Astrocyte (in vitro differentiated cells and primary cell): ENCODE results near the gene MCCD1. TPM values are rescaled to one million over a fixed set of nuclear protein-coding genes. Genes with fewer than 3 reads are reported as not detected.

Source experiments
- DNase-seq: peaks from one replicate; pipeline ENCODE4 v3.0.0-alpha.2; 2010; ENCODE audit warnings: low read depth
- FAIRE-seq: peaks from 2 replicates; lab custom pipeline; 2011; peaks lifted over from hg19 to GRCh38; lab: Jason Lieb, UNC
- H2AFZ ChIP-seq: 2 replicates; pipeline ENCODE4 v1.6.0; 2012; ENCODE audit warnings: low read depth, low read length, inconsistent platforms
- H3K27ac ChIP-seq: 2 replicates; pipeline ENCODE4 v1.5.1; 2011; ENCODE audit warnings: low read depth, low read length, inconsistent platforms
- H3K27me3 ChIP-seq: 2 replicates; pipeline ENCODE4 v1.6.0; 2011; ENCODE audit warnings: low read length, inconsistent platforms; ENCODE audit not compliant: insufficient read depth
- H3K36me3 ChIP-seq: 2 replicates; pipeline ENCODE4 v1.5.1; 2011; ENCODE audit warnings: low read length, inconsistent platforms; ENCODE audit not compliant: insufficient read depth
- H3K4me1 ChIP-seq: 2 replicates; pipeline ENCODE4 v1.5.1; 2011; ENCODE audit warnings: low read length, inconsistent platforms; ENCODE audit not compliant: insufficient read depth
- H3K4me2 ChIP-seq: 2 replicates; pipeline ENCODE4 v1.6.0; 2012; ENCODE audit warnings: low read length, inconsistent platforms
- H3K4me3 ChIP-seq: 2 replicates; pipeline ENCODE4 v1.5.1; 2011; ENCODE audit warnings: low read depth, mild to moderate bottlenecking, low read length, inconsistent platforms; ENCODE audit not compliant: insufficient read depth
- H3K79me2 ChIP-seq: 2 replicates; pipeline ENCODE4 v1.6.0; 2012; ENCODE audit warnings: mild to moderate bottlenecking, low read length, inconsistent platforms; ENCODE audit not compliant: insufficient read depth
- H3K9ac ChIP-seq: 2 replicates; pipeline ENCODE4 v1.6.0; 2012; ENCODE audit warnings: mild to moderate bottlenecking, low read length, inconsistent platforms
- H3K9me3 ChIP-seq: 2 replicates; pipeline ENCODE4 v1.5.1; 2012; ENCODE audit warnings: low read depth, mild to moderate bottlenecking, low read length, inconsistent platforms; ENCODE audit not compliant: insufficient read depth
- H4K20me1 ChIP-seq: 2 replicates; pipeline ENCODE4 v1.6.0; 2012; ENCODE audit warnings: low read length, inconsistent platforms; ENCODE audit not compliant: insufficient read depth
- H3K27ac Mint-ChIP-seq: one replicate; pipeline ENCODE4 v1.8.0; 2021; ENCODE audit warnings: mild to moderate bottlenecking, mixed read lengths; ENCODE audit not compliant: unreplicated experiment
- H3K27me3 Mint-ChIP-seq: one replicate; pipeline ENCODE4 v1.8.0; 2021; ENCODE audit warnings: low read depth, mixed read lengths; ENCODE audit not compliant: unreplicated experiment
- H3K36me3 Mint-ChIP-seq: one replicate; pipeline ENCODE4 v1.8.0; 2021; ENCODE audit warnings: low read depth, mixed read lengths; ENCODE audit not compliant: unreplicated experiment
- H3K4me1 Mint-ChIP-seq: one replicate; pipeline ENCODE4 v1.8.0; 2021; ENCODE audit warnings: low read depth, mixed read lengths; ENCODE audit not compliant: unreplicated experiment
- H3K4me3 Mint-ChIP-seq: one replicate; pipeline ENCODE4 v1.8.0; 2021; ENCODE audit warnings: mild to moderate bottlenecking, moderate library complexity, mixed read lengths; ENCODE audit not compliant: unreplicated experiment
- H3K9me3 Mint-ChIP-seq: one replicate; pipeline ENCODE4 v1.8.0; 2021; ENCODE audit warnings: mild to moderate bottlenecking, mixed read lengths; ENCODE audit not compliant: unreplicated experiment
- EZH2 ChIP-seq: IDR thresholded peaks from 2 replicates; pipeline ENCODE4 v1.6.1; 2012; ENCODE audit warnings: mild to moderate bottlenecking, low read length, inconsistent platforms; ENCODE audit not compliant: insufficient read depth
- total RNA-seq: library from RNA; stranded (reverse); gene quantifications from 2 replicates; pipeline ENCODE4 v1.2.1, GENCODE V29; 2021
- TF ChIP-seq, protein P1 (sequence below): IDR thresholded peaks from 2 replicates; pipeline ENCODE4 v1.5.1; 2011; ENCODE audit warnings: low read depth, mild to moderate bottlenecking, inconsistent platforms, low read length, moderate library complexity; ENCODE audit not compliant: insufficient read depth

The MCCD1 gene
- total RNA-seq, 1 donor from 2014 or later: not detected

DNA sequence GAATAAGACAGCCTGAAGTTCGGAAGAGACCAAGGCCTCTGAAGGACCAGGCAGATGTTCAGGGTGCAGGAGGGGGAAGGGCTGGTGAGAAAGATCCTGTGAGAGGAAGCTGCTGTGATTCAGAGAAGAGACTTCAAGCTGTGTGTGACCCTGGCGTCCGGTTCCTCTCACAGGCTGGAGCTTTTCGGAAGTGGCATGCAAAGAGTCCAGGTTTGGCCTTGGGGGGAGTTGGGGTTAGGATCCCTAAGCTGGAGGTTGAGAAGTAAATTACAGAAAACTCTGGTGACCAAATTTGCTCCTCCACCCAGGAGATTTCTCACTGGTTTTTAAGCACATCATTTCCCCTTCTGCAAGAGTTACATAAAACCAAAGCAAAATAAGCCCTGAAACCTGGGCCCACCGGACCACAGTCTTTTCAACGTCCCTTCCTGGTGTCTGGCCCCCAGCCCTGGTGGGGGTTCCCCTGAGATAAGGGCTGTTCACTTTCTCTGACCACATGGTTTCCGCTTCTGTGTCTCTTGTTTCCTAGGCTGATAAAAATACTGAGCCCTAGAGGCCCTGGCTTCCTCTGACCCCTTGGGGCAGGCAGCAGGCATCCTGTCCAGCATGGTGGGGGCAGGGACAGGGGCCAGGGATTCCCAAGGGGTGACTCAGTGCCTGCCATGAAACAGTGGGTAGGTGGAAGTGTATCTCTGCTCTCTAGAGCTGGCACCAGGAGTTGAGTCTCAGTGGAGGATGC is 31.4 kb downstream of the MCCD1 start:
- peak overlapping the region; percentile 96 for H3K27ac Mint-ChIP-seq
- Histone ChIP-seq H3K36me3 (peaks cover 4% of the 10 kb centered on the region), H2AFZ (peak overlapping the region; percentile 24), H3K9ac (peak overlapping the region; percentile 40), H3K4me3 (no peak overlapping the region), H4K20me1 (no peaks in the 10 kb centered on the region), H3K27ac (peak overlapping the region; percentile 61), H3K4me2 (peak overlapping the region; percentile 72), H3K27me3 (no peaks in the 10 kb centered on the region), H3K79me2 (peaks cover 4% of the 10 kb centered on the region), H3K9me3 (no peaks in the 10 kb centered on the region), H3K4me1 (peaks cover 29% of the 10 kb centered on the region)
- H3K27me3 Mint-ChIP-seq: no peaks in the 10 kb centered on the region
- H3K9me3 Mint-ChIP-seq: peaks cover 2% of the 10 kb centered on the region
- H3K4me3 Mint-ChIP-seq: peak overlapping the region; percentile 51
- TF ChIP-seq, protein P1, sequence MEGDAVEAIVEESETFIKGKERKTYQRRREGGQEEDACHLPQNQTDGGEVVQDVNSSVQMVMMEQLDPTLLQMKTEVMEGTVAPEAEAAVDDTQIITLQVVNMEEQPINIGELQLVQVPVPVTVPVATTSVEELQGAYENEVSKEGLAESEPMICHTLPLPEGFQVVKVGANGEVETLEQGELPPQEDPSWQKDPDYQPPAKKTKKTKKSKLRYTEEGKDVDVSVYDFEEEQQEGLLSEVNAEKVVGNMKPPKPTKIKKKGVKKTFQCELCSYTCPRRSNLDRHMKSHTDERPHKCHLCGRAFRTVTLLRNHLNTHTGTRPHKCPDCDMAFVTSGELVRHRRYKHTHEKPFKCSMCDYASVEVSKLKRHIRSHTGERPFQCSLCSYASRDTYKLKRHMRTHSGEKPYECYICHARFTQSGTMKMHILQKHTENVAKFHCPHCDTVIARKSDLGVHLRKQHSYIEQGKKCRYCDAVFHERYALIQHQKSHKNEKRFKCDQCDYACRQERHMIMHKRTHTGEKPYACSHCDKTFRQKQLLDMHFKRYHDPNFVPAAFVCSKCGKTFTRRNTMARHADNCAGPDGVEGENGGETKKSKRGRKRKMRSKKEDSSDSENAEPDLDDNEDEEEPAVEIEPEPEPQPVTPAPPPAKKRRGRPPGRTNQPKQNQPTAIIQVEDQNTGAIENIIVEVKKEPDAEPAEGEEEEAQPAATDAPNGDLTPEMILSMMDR: no peak
- no peak for TF ChIP-seq EZH2
- FAIRE-seq (no peak), DNase-seq (peak; percentile 46)
- H3K4me1 Mint-ChIP-seq: peaks cover 36% of the 10 kb centered on the region
- H3K36me3 Mint-ChIP-seq: peaks cover 21% of the 10 kb centered on the region

- H3K9me3 ChIP-seq: no peaks in the 10 kb centered on the region
- DNase-seq: no peak
- TF ChIP-seq, protein P1: no peak
- no peak for TF ChIP-seq EZH2
- Mint-ChIP-seq H3K36me3 (peaks cover 21% of the 10 kb centered on the region), H3K4me3 (peak overlapping the region; percentile 51), H3K4me1 (peaks cover 36% of the 10 kb centered on the region), H3K27me3 (peaks cover 2% of the 10 kb centered on the region), H3K27ac (peak overlapping the region; percentile 79), H3K9me3 (peaks cover 2% of the 10 kb centered on the region)
- peaks cover 29% of the 10 kb centered on the region for H3K4me1 ChIP-seq
- H3K27me3 ChIP-seq: no peaks in the 10 kb centered on the region
- H3K4me2 ChIP-seq: peak overlapping the region; percentile 72
- H3K27ac ChIP-seq: peak overlapping the region; percentile 61
- peaks cover 4% of the 10 kb centered on the region for H3K79me2 ChIP-seq
- no peak for FAIRE-seq
- no peaks in the 10 kb centered on the region for H4K20me1 ChIP-seq
- H2AFZ ChIP-seq: no peak overlapping the region
- peaks cover 4% of the 10 kb centered on the region for H3K36me3 ChIP-seq
- peak overlapping the region; percentile 40 for H3K9ac ChIP-seq
- H3K4me3 ChIP-seq: no peak overlapping the region
These were observed 31.9 kb downstream of the MCCD1 start for GRCh38 chr6:31560697-31561058.
